Measurements from ENCODE around the gene ZCCHC18.

ZCCHC18 gene

DNA sequence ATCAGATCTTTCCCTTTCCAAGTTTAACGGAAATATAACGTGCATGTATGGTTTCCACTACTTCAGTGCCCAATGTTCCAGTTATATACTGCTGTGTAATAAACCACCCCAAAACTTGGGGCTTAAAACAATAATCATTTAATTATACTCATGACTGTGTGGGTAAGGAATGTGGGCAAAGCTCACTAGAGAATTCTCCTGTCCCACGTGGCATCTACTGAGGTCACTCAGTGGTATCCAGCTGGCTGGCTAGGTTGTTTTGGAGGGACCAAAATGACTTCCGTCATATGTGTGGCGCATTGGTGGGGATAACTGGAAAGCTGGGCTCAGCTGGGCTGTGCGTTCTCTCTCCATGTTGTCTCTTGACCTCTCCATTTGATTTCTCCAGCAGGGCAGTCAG is 18.5 kb downstream of the ZCCHC18 start:
- no peak for DNase-seq (ENCODE audit: low read depth in 1 of 2, low spot score in 1 of 2)

- DNase-seq (ENCODE audit: low read depth in 1 of 2, low spot score in 1 of 2): no peak
Measured at GRCh38 chrX:104134583-104135261, 22.4 kb downstream of the ZCCHC18 start.

GRCh38 chrX:104135677-104136076 is 23.4 kb downstream of the ZCCHC18 start:
- no peak for DNase-seq (ENCODE audit: low read depth in 1 of 2, low spot score in 1 of 2)

GRCh38 chrX:104136241-104137019 is 24.1 kb downstream of the ZCCHC18 start:
- DNase-seq (ENCODE audit: low read depth in 1 of 2, low spot score in 1 of 2): peak in 1 of 2 donors; percentile 16

DNA sequence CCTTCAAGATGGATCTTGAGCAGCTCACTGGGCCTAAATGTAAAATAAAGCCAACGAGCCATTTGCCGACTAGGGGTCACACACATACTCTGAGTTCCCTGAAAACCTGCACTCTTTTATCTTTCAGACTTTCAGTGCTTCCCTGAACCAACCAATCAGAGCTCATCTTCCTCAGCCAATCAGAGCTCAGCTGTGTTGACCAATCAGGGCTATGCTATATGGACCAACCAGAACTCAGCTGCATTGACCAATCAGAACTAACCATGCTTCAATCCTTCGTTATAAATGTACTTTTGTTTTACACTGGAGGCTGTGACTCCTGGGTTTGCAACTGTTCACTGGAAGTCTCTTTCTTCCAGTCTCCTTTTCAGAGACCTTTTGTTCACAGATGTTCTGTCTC is 25.2 kb downstream of the ZCCHC18 start:
- no peak for DNase-seq (ENCODE audit: low read depth in 1 of 2, low spot score in 1 of 2)

- no peak for DNase-seq (ENCODE audit: low read depth in 1 of 2, low spot score in 1 of 2)
Measured at GRCh38 chrX:104141087-104141760, 28.9 kb downstream of the ZCCHC18 start.

- no peak for DNase-seq (ENCODE audit: low read depth in 1 of 2, low spot score in 1 of 2)
Measured at GRCh38 chrX:104151037-104151436, 38.7 kb downstream of the ZCCHC18 start.

- peak; percentile 44 to 56 for DNase-seq (ENCODE audit: low read depth in 1 of 2, low spot score in 1 of 2)
Measured at GRCh38 chrX:104156630-104157529, 44.6 kb downstream of the ZCCHC18 start, which contains the start of gene SLC25A53. Gene SLC25A53, minus strand, starts transcription at chrX:104157009. Its CDS starts 51,752 bp downstream, at chrX:104105257.

All from activated T-helper 1 cell treated with anti-CD3 and anti-CD28 coated beads, Interleukin-2, amount 50 U/mL, for 16 hours (primary cell).